GM19043 (cell line): ENCODE data around the gene BRSK2.

Experiments used
- ATAC-seq: cut with Tn5 transposase; IDR thresholded peaks from one replicate; pipeline ENCODE4 v1.9.1; 2021; ENCODE audit warnings: low read depth; ENCODE audit not compliant: unreplicated experiment

The BRSK2 gene

GRCh38 chr11:1478011-1478410 lies 88.3 kb downstream of the BRSK2 start:
- ATAC-seq, result no peak

GRCh38 chr11:1478544-1478943 lies 88.8 kb downstream of the BRSK2 start:
- no peak for ATAC-seq

- no peak for ATAC-seq
Observed at GRCh38 chr11:1479006-1479677, 89.4 kb downstream of the BRSK2 start.

- ATAC-seq, result no peak
Observed at GRCh38 chr11:1479678-1480118, 90.0 kb downstream of the BRSK2 start.

GRCh38 chr11:1480191-1480554 lies 90.4 kb downstream of the BRSK2 start:
- no peak for ATAC-seq

- no peak for ATAC-seq
Observed at GRCh38 chr11:1480555-1481482, 91.1 kb downstream of the BRSK2 start.

GRCh38 chr11:1481483-1481825 lies 91.7 kb downstream of the BRSK2 start:
- no peak for ATAC-seq

- ATAC-seq, result no peak
Observed at GRCh38 chr11:1481861-1482441, 92.2 kb downstream of the BRSK2 start.

GRCh38 chr11:1482581-1483444 lies 93.1 kb downstream of the BRSK2 start:
- ATAC-seq, result no peak

GRCh38 chr11:1483445-1483961 lies 93.8 kb downstream of the BRSK2 start:
- ATAC-seq, result no peak

- no peak for ATAC-seq
Observed at GRCh38 chr11:1484061-1484671, 94.4 kb downstream of the BRSK2 start.

GRCh38 chr11:1484695-1485503 lies 95.2 kb downstream of the BRSK2 start:
- no peak for ATAC-seq

- ATAC-seq, result no peak
Observed at GRCh38 chr11:1485504-1485885, 95.8 kb downstream of the BRSK2 start.

GRCh38 chr11:1486054-1486825 lies 96.5 kb downstream of the BRSK2 start, which contains the start of gene MOB2:
Gene MOB2 (minus strand): TSS chr11:1486779. CDS start chr11:1486556, 223 bp downstream.
- no peak for ATAC-seq

- no peak for ATAC-seq
Observed at GRCh38 chr11:1487091-1487850, 97.5 kb downstream of the BRSK2 start.

GRCh38 chr11:1487851-1488574 lies 98.3 kb downstream of the BRSK2 start:
- ATAC-seq, result no peak

- ATAC-seq, result no peak
Observed at GRCh38 chr11:1488575-1489180, 98.9 kb downstream of the BRSK2 start.
